ENCODE data around the gene STARD13. TPM values are rescaled to one million over a fixed set of nuclear protein-coding genes. Genes with fewer than 3 reads are reported as not detected.

The STARD13 gene
- total RNA-seq, 2 experiments from 2014 or later, result not detected

- ChIA-PET POLR2A (interaction anchor here (0.6 kb wide), 1 partner anchor 12 kb away, joined by 3 read pairs; no protein-coding TSS in a partner anchor), CTCF (no interaction called here)
- no peaks in the 10 kb centered on the region for H3K9me3 Mint-ChIP-seq
- no peak overlapping the region for H3K27ac Mint-ChIP-seq
- no peaks in the 10 kb centered on the region for H3K36me3 Mint-ChIP-seq (ENCODE audit: low read depth)
- TF ChIP-seq CTCF (IDR thresholded peaks at IDR 0.05), result no peak
- ATAC-seq (no peak), DNase-seq (no peak)
- intact Hi-C loops (cut with micrococcal nuclease), result no loop called here
- no peaks in the 10 kb centered on the region for H3K4me1 Mint-ChIP-seq (ENCODE audit: low read depth)
- H3K27me3 Mint-ChIP-seq, result peaks cover 14% of the 10 kb centered on the region
- no peak overlapping the region for H3K4me3 Mint-ChIP-seq
These were observed 175.2 kb downstream of the STARD13 start for GRCh38 chr13:33110386-33110712.

- H3K9me3 Mint-ChIP-seq, result no peaks in the 10 kb centered on the region
- H3K27ac Mint-ChIP-seq, result no peak overlapping the region
- no peak for TF ChIP-seq CTCF (IDR thresholded peaks at IDR 0.05)
- no peak for ATAC-seq
- peaks cover 14% of the 10 kb centered on the region for H3K27me3 Mint-ChIP-seq
- H3K4me1 Mint-ChIP-seq (ENCODE audit: low read depth), result no peaks in the 10 kb centered on the region
- POLR2A ChIA-PET, result no interaction called here
- intact Hi-C loops (cut with micrococcal nuclease), result no loop called here
- DNase-seq, result peak; percentile 3
- H3K4me3 Mint-ChIP-seq, result no peak overlapping the region
- H3K36me3 Mint-ChIP-seq (ENCODE audit: low read depth), result no peaks in the 10 kb centered on the region
- CTCF ChIA-PET, result no interaction called here
These were observed 175.8 kb downstream of the STARD13 start for GRCh38 chr13:33109801-33110200.

- no peaks in the 10 kb centered on the region for H3K36me3 Mint-ChIP-seq (ENCODE audit: low read depth)
- POLR2A ChIA-PET, result no interaction called here
- ATAC-seq (no peak), DNase-seq (no peak)
- H3K27ac Mint-ChIP-seq, result no peak overlapping the region
- H3K4me1 Mint-ChIP-seq (ENCODE audit: low read depth), result no peaks in the 10 kb centered on the region
- no peak overlapping the region for H3K4me3 Mint-ChIP-seq
- intact Hi-C loops (cut with micrococcal nuclease), result no loop called here
- no peaks in the 10 kb centered on the region for H3K9me3 Mint-ChIP-seq
- CTCF ChIA-PET, result no interaction called here
- no peak for TF ChIP-seq CTCF (IDR thresholded peaks at IDR 0.05)
- peaks cover 14% of the 10 kb centered on the region for H3K27me3 Mint-ChIP-seq
These were observed 176.3 kb downstream of the STARD13 start for GRCh38 chr13:33109271-33109697.

GRCh38 chr13:33108620-33109019 is 176.9 kb downstream of the STARD13 start:
- no peak for DNase-seq
- Mint-ChIP-seq H3K4me3 (no peak overlapping the region), H3K27me3 (peaks cover 16% of the 10 kb centered on the region), H3K36me3 (ENCODE audit: low read depth) (no peaks in the 10 kb centered on the region), H3K27ac (no peak overlapping the region), H3K4me1 (ENCODE audit: low read depth) (no peaks in the 10 kb centered on the region), H3K9me3 (no peaks in the 10 kb centered on the region)
- intact Hi-C loops (cut with micrococcal nuclease), result no loop called here
- ChIA-PET CTCF (no interaction called here), POLR2A (no interaction called here)
- ATAC-seq, result no peak
- no peak for TF ChIP-seq CTCF (IDR thresholded peaks at IDR 0.05)

GRCh38 chr13:33107361-33107760 is 178.2 kb downstream of the STARD13 start:
- no peak for TF ChIP-seq CTCF (IDR thresholded peaks at IDR 0.05)
- no peak for ATAC-seq
- H3K36me3 Mint-ChIP-seq (ENCODE audit: low read depth), result no peaks in the 10 kb centered on the region
- H3K4me1 Mint-ChIP-seq (ENCODE audit: low read depth), result no peaks in the 10 kb centered on the region
- intact Hi-C loops (cut with micrococcal nuclease), result no loop called here
- peaks cover 15% of the 10 kb centered on the region for H3K27me3 Mint-ChIP-seq
- H3K27ac Mint-ChIP-seq, result no peak overlapping the region
- H3K4me3 Mint-ChIP-seq, result no peak overlapping the region
- no peak for DNase-seq
- POLR2A ChIA-PET, result no interaction called here
- CTCF ChIA-PET, result no interaction called here
- no peaks in the 10 kb centered on the region for H3K9me3 Mint-ChIP-seq
